OCI-LY7 (cell line): ENCODE data around the gene IFRD1.

ENCODE experiments used
- EZH2phosphoT487 ChIP-seq: fragments of 200-600 bp; sonication (generic); IDR thresholded peaks from 2 replicates; pipeline ENCODE4 v1.6.1; 2018; ENCODE audit warnings: low read depth, borderline replicate concordance, mild to moderate bottlenecking, mixed run types, antibody characterized with exemption, low read length, moderate library complexity, mixed read lengths
- TF ChIP-seq, protein P1 (sequence below): fragments of 200-600 bp; sonication (generic); conservative IDR thresholded peaks from 2 replicates; pipeline ENCODE4 v1.5.1; 2014; ENCODE audit warnings: mild to moderate bottlenecking, antibody characterized with exemption, low read length, moderate library complexity, mixed read lengths

DNA sequence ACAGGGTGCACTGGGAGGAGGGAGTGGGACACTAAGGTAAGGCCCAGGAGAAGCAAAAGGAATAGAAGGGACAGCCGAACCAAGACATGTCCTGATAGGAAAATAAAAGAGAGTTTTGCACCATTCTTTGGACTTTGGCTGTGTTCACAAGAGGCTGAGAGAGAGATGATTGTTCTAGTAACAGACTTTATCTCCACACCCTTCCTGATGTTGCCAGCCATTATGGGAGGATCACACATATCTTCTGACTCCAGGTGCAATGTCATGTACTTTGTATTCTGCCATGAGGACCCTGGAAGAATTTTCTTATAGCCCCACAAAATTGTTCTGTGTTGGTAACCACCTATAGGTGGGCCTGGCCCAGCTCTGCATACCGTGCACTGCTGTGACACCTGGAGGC lies 41.9 kb downstream of the IFRD1 start:
- TF ChIP-seq, protein P1, sequence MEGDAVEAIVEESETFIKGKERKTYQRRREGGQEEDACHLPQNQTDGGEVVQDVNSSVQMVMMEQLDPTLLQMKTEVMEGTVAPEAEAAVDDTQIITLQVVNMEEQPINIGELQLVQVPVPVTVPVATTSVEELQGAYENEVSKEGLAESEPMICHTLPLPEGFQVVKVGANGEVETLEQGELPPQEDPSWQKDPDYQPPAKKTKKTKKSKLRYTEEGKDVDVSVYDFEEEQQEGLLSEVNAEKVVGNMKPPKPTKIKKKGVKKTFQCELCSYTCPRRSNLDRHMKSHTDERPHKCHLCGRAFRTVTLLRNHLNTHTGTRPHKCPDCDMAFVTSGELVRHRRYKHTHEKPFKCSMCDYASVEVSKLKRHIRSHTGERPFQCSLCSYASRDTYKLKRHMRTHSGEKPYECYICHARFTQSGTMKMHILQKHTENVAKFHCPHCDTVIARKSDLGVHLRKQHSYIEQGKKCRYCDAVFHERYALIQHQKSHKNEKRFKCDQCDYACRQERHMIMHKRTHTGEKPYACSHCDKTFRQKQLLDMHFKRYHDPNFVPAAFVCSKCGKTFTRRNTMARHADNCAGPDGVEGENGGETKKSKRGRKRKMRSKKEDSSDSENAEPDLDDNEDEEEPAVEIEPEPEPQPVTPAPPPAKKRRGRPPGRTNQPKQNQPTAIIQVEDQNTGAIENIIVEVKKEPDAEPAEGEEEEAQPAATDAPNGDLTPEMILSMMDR = no peak
- no peak for TF ChIP-seq EZH2phosphoT487
